ENCODE measurements around the gene B3GALT6.

DNA sequence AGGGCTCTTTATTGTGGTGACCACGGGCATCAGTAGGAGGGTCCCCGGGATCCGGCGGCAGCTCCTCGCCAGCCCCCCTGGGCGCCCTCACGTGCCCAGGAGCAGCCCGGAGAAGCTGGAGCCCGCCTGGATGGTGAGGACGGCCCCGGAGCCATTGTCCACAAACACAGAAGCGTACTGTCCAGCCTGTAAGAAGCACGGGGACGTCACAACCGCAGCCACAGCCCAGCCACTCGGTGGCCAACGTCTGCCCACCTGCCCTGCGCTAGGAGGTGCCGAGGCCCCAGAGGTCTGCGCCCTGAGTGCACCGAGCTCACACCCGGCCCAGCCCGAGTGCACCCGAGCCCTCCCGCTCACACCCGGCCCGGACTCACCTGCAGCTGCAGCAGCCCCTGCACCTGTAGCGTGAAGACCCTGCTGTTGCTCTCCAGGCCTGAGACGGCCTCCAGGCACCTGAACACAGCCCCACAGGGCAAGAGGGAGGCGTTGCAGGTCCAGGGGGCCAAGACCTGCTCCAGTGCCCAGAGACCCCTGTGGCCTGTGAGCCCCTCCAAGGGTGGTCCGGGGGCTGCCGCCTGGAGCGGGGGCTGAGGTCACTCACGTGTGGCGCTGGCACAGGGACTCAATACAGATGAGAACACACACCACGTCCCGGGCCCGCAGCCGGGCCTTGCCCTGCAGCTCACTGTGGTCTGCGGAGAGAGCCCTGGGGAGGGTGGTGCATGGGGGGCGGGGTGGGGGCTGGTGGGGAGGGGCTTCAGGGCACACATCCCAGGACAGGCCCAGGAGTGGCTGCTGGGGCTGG lies 10.6 kb downstream of the B3GALT6 start:
- no peak for TF ChIP-seq FOXM1 (IDR thresholded peaks at IDR 0.05; ENCODE audit: borderline replicate concordance)
- TF ChIP-seq, protein P1, sequence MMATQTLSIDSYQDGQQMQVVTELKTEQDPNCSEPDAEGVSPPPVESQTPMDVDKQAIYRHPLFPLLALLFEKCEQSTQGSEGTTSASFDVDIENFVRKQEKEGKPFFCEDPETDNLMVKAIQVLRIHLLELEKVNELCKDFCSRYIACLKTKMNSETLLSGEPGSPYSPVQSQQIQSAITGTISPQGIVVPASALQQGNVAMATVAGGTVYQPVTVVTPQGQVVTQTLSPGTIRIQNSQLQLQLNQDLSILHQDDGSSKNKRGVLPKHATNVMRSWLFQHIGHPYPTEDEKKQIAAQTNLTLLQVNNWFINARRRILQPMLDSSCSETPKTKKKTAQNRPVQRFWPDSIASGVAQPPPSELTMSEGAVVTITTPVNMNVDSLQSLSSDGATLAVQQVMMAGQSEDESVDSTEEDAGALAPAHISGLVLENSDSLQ (IDR thresholded peaks at IDR 0.05) = no peak
- no peak for TF ChIP-seq NFRKB (IDR thresholded peaks at IDR 0.05)
- no peak for TF ChIP-seq ARNT (IDR thresholded peaks at IDR 0.05)
- no peak for TF ChIP-seq BHLHE40 (IDR thresholded peaks at IDR 0.05; ENCODE audit: borderline replicate concordance)
- no peak for TF ChIP-seq SP1 (IDR thresholded peaks at IDR 0.05)
- no peak for TF ChIP-seq ELF4 (IDR thresholded peaks at IDR 0.05)
- TF ChIP-seq HDGF (IDR thresholded peaks at IDR 0.05; ENCODE audit: borderline replicate concordance) = no peak
- TF ChIP-seq FOXA1 (IDR thresholded peaks at IDR 0.05) = no peak
- no peak for TF ChIP-seq SUZ12 (IDR thresholded peaks at IDR 0.05)
- TF ChIP-seq CTBP1 (IDR thresholded peaks at IDR 0.05; ENCODE audit: borderline replicate concordance) = no peak
- no peak for TF ChIP-seq TARDBP (IDR thresholded peaks at IDR 0.05)
- TF ChIP-seq FOXK2 (IDR thresholded peaks at IDR 0.05) = no peak

Data from HEK293T (cell line).